LNCAP (cell line): Measurements from ENCODE around the gene KIR2DL3.

ENCODE experiments used
- CTCF ChIP-seq: fragments of 450-650 bp; IDR thresholded peaks from 2 replicates; pipeline ENCODE4 v1.5.1; 2017; ENCODE audit warnings: mild to moderate bottlenecking

The KIR2DL3 gene

GRCh38 chr19:54708781-54709180, 29.5 kb upstream of the KIR2DL3 start:
- no peak for TF ChIP-seq CTCF

GRCh38 chr19:54709212-54709948, 28.9 kb upstream of the KIR2DL3 start:
- TF ChIP-seq CTCF, result no peak

- TF ChIP-seq CTCF, result no peak
These were observed 14.2 kb upstream of the KIR2DL3 start, which contains the start of gene KIR3DL3 for GRCh38 chr19:54724142-54724541. Gene KIR3DL3, plus strand, starts transcription at chr19:54724442. Its CDS starts 55 bp downstream, at chr19:54724497.

- TF ChIP-seq CTCF, result no peak
These were observed 13.7 kb upstream of the KIR2DL3 start for GRCh38 chr19:54724644-54725043.

- TF ChIP-seq CTCF, result no peak
These were observed 13.0 kb upstream of the KIR2DL3 start for GRCh38 chr19:54725321-54725720.

GRCh38 chr19:54727562-54727961, 10.8 kb upstream of the KIR2DL3 start:
- no peak for TF ChIP-seq CTCF

- no peak for TF ChIP-seq CTCF
These were observed 10.1 kb upstream of the KIR2DL3 start for GRCh38 chr19:54728167-54728566.
